Measurements from ENCODE around the gene TMEM196. TPM values are rescaled to one million over a fixed set of nuclear protein-coding genes. Genes with fewer than 3 reads are reported as not detected.

TMEM196 gene
- total and polyA plus RNA-seq, 2 donors (not counting 3 experiments of a cell fraction or from before 2014, with no cell fraction given): not detected

DNA sequence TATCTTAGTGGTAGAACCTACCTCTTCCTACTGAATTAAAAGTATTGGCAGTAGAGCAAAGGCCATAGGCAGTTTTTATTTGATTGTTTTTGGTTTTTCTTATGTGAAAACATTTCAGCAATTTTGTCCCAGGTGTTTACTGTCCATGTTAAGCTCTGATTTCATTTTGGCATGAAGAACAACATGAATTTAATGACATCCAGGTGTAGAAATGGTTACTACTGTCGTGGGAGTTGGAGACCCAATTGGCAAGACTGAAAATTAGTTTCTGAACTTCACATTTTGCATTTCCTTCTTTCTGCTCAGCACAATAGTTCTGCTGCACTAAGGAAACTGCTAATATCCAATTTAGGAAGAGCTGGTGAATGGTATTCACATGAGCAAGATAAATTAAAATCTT lies 38.0 kb upstream of the TMEM196 start:
- Histone ChIP-seq H3K9me1 (replicated peaks; ENCODE audit: control insufficient read depth, extremely low read depth, insufficient read depth, low read length) (no peaks in the 10 kb centered on the region), H3K27ac (ENCODE audit: insufficient read depth, low read depth, low read length) (no peak overlapping the region), H3K4me1 (ENCODE audit: control insufficient read depth, extremely low read depth, insufficient read depth, low read length) (no peaks in the 10 kb centered on the region), H3K4me2 (ENCODE audit: insufficient read depth, low read length) (no peak overlapping the region), H3K4me3 (replicated peaks in 1 of 3; ENCODE audit: insufficient read depth in 1 of 3, low read depth in 1 of 3, low read length in 3 of 3) (no peak overlapping the region), H2AFZ (ENCODE audit: low read depth, low read length) (no peak overlapping the region), H3K36me3 (ENCODE audit: control insufficient read depth in 2 of 2, extremely low read depth in 1 of 2, insufficient read depth in 2 of 2, low read length in 2 of 2) (no peaks in the 10 kb centered on the region), H3K9ac (replicated peaks; ENCODE audit: extremely low read depth, insufficient read depth, low read length) (no peak overlapping the region), H3K9me3 (replicated peaks; ENCODE audit: control insufficient read depth, insufficient read depth, low read length) (no peaks in the 10 kb centered on the region), H4K20me1 (replicated peaks; ENCODE audit: control insufficient read depth, extremely low read depth, insufficient read depth, low read length) (no peaks in the 10 kb centered on the region), H3K79me2 (ENCODE audit: control insufficient read depth, insufficient read depth, low read length) (no peaks in the 10 kb centered on the region), H3K27me3 (ENCODE audit: control insufficient read depth in 2 of 2, insufficient read depth in 2 of 2, low read length in 2 of 2) (no peaks in the 10 kb centered on the region)
- POLR2A ChIA-PET: no interaction called here
- dilution Hi-C loops (cut with MboI; ENCODE audit: extremely low pct_ligation_motif_present, low sequenced_read_pairs) (no loop called here), intact Hi-C loops (cut with micrococcal nuclease) (no loop called here)
- DNase-seq (ENCODE audit: low read depth, low spot score): no peak
- FAIRE-seq: no peak
- TF ChIP-seq, protein P1, sequence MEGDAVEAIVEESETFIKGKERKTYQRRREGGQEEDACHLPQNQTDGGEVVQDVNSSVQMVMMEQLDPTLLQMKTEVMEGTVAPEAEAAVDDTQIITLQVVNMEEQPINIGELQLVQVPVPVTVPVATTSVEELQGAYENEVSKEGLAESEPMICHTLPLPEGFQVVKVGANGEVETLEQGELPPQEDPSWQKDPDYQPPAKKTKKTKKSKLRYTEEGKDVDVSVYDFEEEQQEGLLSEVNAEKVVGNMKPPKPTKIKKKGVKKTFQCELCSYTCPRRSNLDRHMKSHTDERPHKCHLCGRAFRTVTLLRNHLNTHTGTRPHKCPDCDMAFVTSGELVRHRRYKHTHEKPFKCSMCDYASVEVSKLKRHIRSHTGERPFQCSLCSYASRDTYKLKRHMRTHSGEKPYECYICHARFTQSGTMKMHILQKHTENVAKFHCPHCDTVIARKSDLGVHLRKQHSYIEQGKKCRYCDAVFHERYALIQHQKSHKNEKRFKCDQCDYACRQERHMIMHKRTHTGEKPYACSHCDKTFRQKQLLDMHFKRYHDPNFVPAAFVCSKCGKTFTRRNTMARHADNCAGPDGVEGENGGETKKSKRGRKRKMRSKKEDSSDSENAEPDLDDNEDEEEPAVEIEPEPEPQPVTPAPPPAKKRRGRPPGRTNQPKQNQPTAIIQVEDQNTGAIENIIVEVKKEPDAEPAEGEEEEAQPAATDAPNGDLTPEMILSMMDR (IDR thresholded peaks at IDR 0.05; ENCODE audit: extremely low read depth in 1 of 2, insufficient read depth in 1 of 2, low read depth in 1 of 2, low read length in 2 of 2): no peak
- TF ChIP-seq EZH2 (IDR thresholded peaks at IDR 0.05; ENCODE audit: borderline replicate concordance, low read depth, low read length, severe bottlenecking) (no peak), GATA2 (IDR thresholded peaks at IDR 0.05; ENCODE audit: insufficient read depth, insufficient read length, low read depth, low read length) (no peak), POLR2A (IDR thresholded peaks at IDR 0.05; ENCODE audit: low read depth, low read length) (no peak), POLR2AphosphoS5 (IDR thresholded peaks at IDR 0.05; ENCODE audit: insufficient read depth, low read depth, low read length) (no peak), MYC (IDR thresholded peaks at IDR 0.05; ENCODE audit: low read depth, low read length) (no peak), JUN (IDR thresholded peaks at IDR 0.05; ENCODE audit: borderline replicate concordance, insufficient read depth, insufficient read length, low read depth) (no peak), FOS (IDR thresholded peaks at IDR 0.05; ENCODE audit: borderline replicate concordance, insufficient read depth, low read length) (no peak)
- TF ChIP-seq, protein P2, sequence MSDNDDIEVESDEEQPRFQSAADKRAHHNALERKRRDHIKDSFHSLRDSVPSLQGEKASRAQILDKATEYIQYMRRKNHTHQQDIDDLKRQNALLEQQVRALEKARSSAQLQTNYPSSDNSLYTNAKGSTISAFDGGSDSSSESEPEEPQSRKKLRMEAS (IDR thresholded peaks at IDR 0.05; ENCODE audit: insufficient read depth, insufficient read length): no peak
- no TSS peak for BruUV-seq (replicated peaks)
- CTCF ChIA-PET: interaction anchor here (1.2 kb wide), 1 partner anchor 10 kb away, joined by 3 read pairs; no protein-coding TSS in a partner anchor
